IMR-90 (cell line): ENCODE measurements around the gene LOXL4. TPM values are rescaled to one million over a fixed set of nuclear protein-coding genes. Genes with fewer than 3 reads are reported as not detected.

Experiments used
- ATAC-seq: fragments of 200-7000 bp; cut with Tn5 transposase; 2 replicates; pipeline ENCODE4 v1.9.1; 2020; ENCODE audit warnings: low read depth, mild to moderate bottlenecking, moderate library complexity
- BruUV-seq: library from RNA; stranded (reverse); fragments of 400-500 nt; replicated peaks from 2 replicates; lab custom pipeline; 2021; lab: Mats Ljungman, UMichigan
- CTCF ChIA-PET: fragments of 300-600 bp; formaldehyde crosslinking; extraction: SDS; loops from one replicate; lab custom pipeline; 2021; ENCODE audit warnings: antibody characterized with exemption; lab: Yijun Ruan, JAX
- POLR2A ChIA-PET: fragments of 300-600 bp; sonication (Branson Sonifier 250); formaldehyde crosslinking; loops from one replicate; lab custom pipeline; 2022; ENCODE audit warnings: antibody characterized with exemption; ENCODE audit not compliant: unreplicated experiment; lab: Charles Lee
- DNase-seq: peaks from one replicate; pipeline ENCODE4 v3.0.0; 2013
- H2AFZ ChIP-seq: replicated peaks from 2 replicates; pipeline ENCODE3; 2013; ENCODE audit warnings: low read length, mild to moderate bottlenecking; ENCODE audit not compliant: poor library complexity
- H2AK5ac ChIP-seq: 2 replicates; pipeline ENCODE4 v1.6.1; 2013; ENCODE audit warnings: low read depth, low read length, inconsistent platforms
- H2AK9ac ChIP-seq: replicated peaks from 2 replicates; pipeline ENCODE3; 2013; ENCODE audit warnings: mild to moderate bottlenecking, low read depth, low read length, moderate library complexity; ENCODE audit not compliant: poor library complexity
- H2BK120ac ChIP-seq: 2 replicates; pipeline ENCODE4 v1.6.1; 2013; ENCODE audit warnings: low read depth, low read length, inconsistent platforms
- H2BK15ac ChIP-seq: 3 replicates; pipeline ENCODE4 v1.6.1; 2013; ENCODE audit warnings: low read depth, low read length, inconsistent platforms
- H2BK20ac ChIP-seq: 2 replicates; pipeline ENCODE4 v1.6.1; 2013; ENCODE audit warnings: low read depth, mild to moderate bottlenecking, inconsistent platforms, low read length, moderate library complexity
- H2BK5ac ChIP-seq: 2 replicates; pipeline ENCODE4 v1.6.1; 2013; ENCODE audit warnings: mild to moderate bottlenecking, low read depth, low read length, inconsistent platforms; ENCODE audit not compliant: poor library complexity, severe bottlenecking
- H3K14ac ChIP-seq: replicated peaks from 2 replicates; pipeline ENCODE4 v1.6.1; 2013; ENCODE audit warnings: low read depth, low read length, inconsistent platforms
- H3K18ac ChIP-seq: 2 replicates; pipeline ENCODE4 v1.6.1; 2013; ENCODE audit warnings: low read depth, low read length, control low read depth
- H3K23ac ChIP-seq: 2 replicates; pipeline ENCODE4 v1.6.1; 2013; ENCODE audit warnings: low read depth, low read length, inconsistent platforms
- H3K27ac ChIP-seq: 2 replicates; pipeline ENCODE4 v1.5.1; 2013; ENCODE audit warnings: mild to moderate bottlenecking, control low read depth, low read length; ENCODE audit not compliant: insufficient read depth
- H3K27me3 ChIP-seq: 2 replicates; pipeline ENCODE4 v1.6.1; 2013; ENCODE audit warnings: low read length; ENCODE audit not compliant: control insufficient read depth, insufficient read depth
- H3K36me3 ChIP-seq: 2 replicates; pipeline ENCODE4 v1.6.1; 2013; ENCODE audit warnings: low read length, mixed read lengths; ENCODE audit not compliant: control insufficient read depth, insufficient read depth
- H3K4ac ChIP-seq: 2 replicates; pipeline ENCODE4 v1.6.1; 2013; ENCODE audit warnings: low read depth, low read length, inconsistent platforms
- H3K4me1 ChIP-seq: 2 replicates; pipeline ENCODE4 v1.6.1; 2013; ENCODE audit warnings: low read length, mixed read lengths; ENCODE audit not compliant: control insufficient read depth, insufficient read depth
- H3K4me2 ChIP-seq: 2 replicates; pipeline ENCODE4 v1.6.1; 2013; ENCODE audit warnings: low read depth, mild to moderate bottlenecking, control low read depth, low read length, moderate library complexity
- H3K4me3 ChIP-seq: 2 replicates; pipeline ENCODE4 v1.5.1; 2013; ENCODE audit warnings: low read depth, mild to moderate bottlenecking, control low read depth, low read length, moderate library complexity; ENCODE audit not compliant: insufficient read depth
- H3K56ac ChIP-seq: 2 replicates; pipeline ENCODE4 v1.6.1; 2013; ENCODE audit warnings: low read length, inconsistent platforms; ENCODE audit not compliant: insufficient read depth; ENCODE audit errors: extremely low read depth
- H3K79me1 ChIP-seq, 2 experiments: 2 replicates each; pipeline ENCODE4 v1.6.1; 2013; ENCODE audit warnings: low read length in 2 of 2, inconsistent platforms in 1 of 2, low read depth in 1 of 2
- H3K9ac ChIP-seq: 2 replicates; pipeline ENCODE4 v1.6.1; 2013; ENCODE audit warnings: low read depth, low read length, control low read depth
- H3K9me1 ChIP-seq: 2 replicates; pipeline ENCODE4 v1.6.1; 2013; ENCODE audit warnings: low read length, inconsistent platforms; ENCODE audit not compliant: insufficient read depth
- H3K9me3 ChIP-seq: 2 replicates; pipeline ENCODE4 v1.6.1; 2013; ENCODE audit warnings: low read length; ENCODE audit not compliant: control insufficient read depth, insufficient read depth
- H4K20me1 ChIP-seq: 2 replicates; pipeline ENCODE4 v1.6.1; 2013; ENCODE audit warnings: low read length, inconsistent platforms; ENCODE audit not compliant: insufficient read depth
- H4K5ac ChIP-seq: 2 replicates; pipeline ENCODE4 v1.6.1; 2013; ENCODE audit warnings: mild to moderate bottlenecking, low read depth, low read length, control low read depth
- H4K8ac ChIP-seq, 2 experiments: 2 replicates each; pipeline ENCODE4 v1.6.1; 2013; ENCODE audit warnings: low read depth in 2 of 2, low read length in 2 of 2, control low read depth in 1 of 2, inconsistent platforms in 1 of 2
- H4K91ac ChIP-seq: 2 replicates; pipeline ENCODE4 v1.6.1; 2013; ENCODE audit warnings: low read depth, low read length, inconsistent platforms; ENCODE audit not compliant: insufficient read depth
- BHLHE40 ChIP-seq: fragments of 150-350 bp; IDR thresholded peaks from 2 replicates; pipeline ENCODE4 v1.6.1; 2016; ENCODE audit warnings: mild to moderate bottlenecking, low read depth, low read length
- CEBPB ChIP-seq: IDR thresholded peaks from 2 replicates; pipeline ENCODE4 v1.6.1; 2012; ENCODE audit warnings: low read depth, low read length, improper control_type of control experiment
- FOS ChIP-seq: fragments of 150-350 bp; IDR thresholded peaks from 2 replicates; pipeline ENCODE4 v1.6.1; 2016; ENCODE audit warnings: low read depth, low read length
- MAFK ChIP-seq: IDR thresholded peaks from 2 replicates; pipeline ENCODE4 v1.6.1; 2012; ENCODE audit warnings: low read depth, low read length, improper control_type of control experiment
- MAZ ChIP-seq: IDR thresholded peaks from 2 replicates; pipeline ENCODE4 v1.6.1; 2012; ENCODE audit warnings: low read depth, mild to moderate bottlenecking, low read length, improper control_type of control experiment, moderate library complexity, borderline replicate concordance
- NFE2L2 ChIP-seq: fragments of 150-350 bp; IDR thresholded peaks from 2 replicates; pipeline ENCODE4 v1.6.1; 2016; ENCODE audit warnings: low read depth, mild to moderate bottlenecking, low read length
- RAD21 ChIP-seq: IDR thresholded peaks from 2 replicates; pipeline ENCODE4 v1.6.1; 2012; ENCODE audit warnings: low read length, improper control_type of control experiment
- RCOR1 ChIP-seq: IDR thresholded peaks from 2 replicates; pipeline ENCODE4 v1.6.1; 2012; ENCODE audit warnings: mild to moderate bottlenecking, low read length, improper control_type of control experiment; ENCODE audit not compliant: insufficient replicate concordance
- RFX5 ChIP-seq: IDR thresholded peaks from 2 replicates; pipeline ENCODE4 v1.8.0; 2012; ENCODE audit warnings: low read depth, mild to moderate bottlenecking, low read length, moderate library complexity
- SMC3 ChIP-seq: fragments of 150-350 bp; IDR thresholded peaks from 2 replicates; pipeline ENCODE4 v1.6.1; 2016; ENCODE audit warnings: low read depth, mild to moderate bottlenecking, antibody characterized with exemption, low read length, moderate library complexity
- WGBS, 2 experiments: methylation state at CpG; one replicate each; pipeline versions ENCODE4 v1.1.5 to v1.1.7; 2013; ENCODE audit warnings: missing lambda C conversion rate in 2 of 2; ENCODE audit not compliant: insufficient read length in 1 of 2; ENCODE audit errors: extremely low coverage in 2 of 2; 5-methylcytosine and 5-hydroxymethylcytosine counted together
- dilution Hi-C: fragments of 300-500 bp; cut with HindIII; formaldehyde crosslinking; loops from one replicate; pipeline ENCODE4 v1.14.3; 2018; ENCODE audit warnings: low sequenced_read_pairs; ENCODE audit not compliant: unreplicated experiment
- in situ Hi-C: fragments of 300-500 bp; cut with MboI; formaldehyde crosslinking; loops from 3 replicates; pipeline ENCODE4 v1.14.3; 2019; ENCODE audit warnings: low sequenced_read_pairs, inconsistent platforms, mixed read lengths
- intact Hi-C: fragments of 100-400 bp; cut with micrococcal nuclease; formaldehyde crosslinking; loops from 2 replicates; pipeline ENCODE4 v1.10.0; 2022
- polyA plus RNA-seq, 3 experiments: library from polyadenylated mRNA; depleted of rRNA; stranded (reverse); fragments of >200 nt; gene quantifications; 2 replicates each; pipeline ENCODE4 v1.2.3, GENCODE V29; 2012; ENCODE audit warnings: low replicate concordance in 1 of 3
- total RNA-seq: library from RNA; depleted of rRNA; stranded (reverse); fragments of >200 nt; gene quantifications from 2 replicates; pipeline ENCODE4 v1.2.3, GENCODE V29; 2012
- TF ChIP-seq, protein P1 (sequence below): fragments of 150-350 bp; IDR thresholded peaks from 2 replicates; pipeline ENCODE4 v1.6.1; 2017; ENCODE audit warnings: mild to moderate bottlenecking, antibody characterized with exemption, low read length, low read depth
- TF ChIP-seq, protein P2 (sequence below): fragments of 150-350 bp; IDR thresholded peaks from 2 replicates; pipeline ENCODE4 v1.6.1; 2016; ENCODE audit warnings: low read depth, mild to moderate bottlenecking, low read length, moderate library complexity, borderline replicate concordance
- TF ChIP-seq, protein P3 (sequence below): conservative IDR thresholded peaks from 2 replicates; pipeline ENCODE4 v1.5.1; 2012; ENCODE audit warnings: mild to moderate bottlenecking, low read depth, low read length, improper control_type of control experiment

LOXL4 gene
- total and polyA plus RNA-seq, 2 of the 4 experiments (the other 2 are of a cell fraction), result 20.8 to 26.7 TPM

DNA sequence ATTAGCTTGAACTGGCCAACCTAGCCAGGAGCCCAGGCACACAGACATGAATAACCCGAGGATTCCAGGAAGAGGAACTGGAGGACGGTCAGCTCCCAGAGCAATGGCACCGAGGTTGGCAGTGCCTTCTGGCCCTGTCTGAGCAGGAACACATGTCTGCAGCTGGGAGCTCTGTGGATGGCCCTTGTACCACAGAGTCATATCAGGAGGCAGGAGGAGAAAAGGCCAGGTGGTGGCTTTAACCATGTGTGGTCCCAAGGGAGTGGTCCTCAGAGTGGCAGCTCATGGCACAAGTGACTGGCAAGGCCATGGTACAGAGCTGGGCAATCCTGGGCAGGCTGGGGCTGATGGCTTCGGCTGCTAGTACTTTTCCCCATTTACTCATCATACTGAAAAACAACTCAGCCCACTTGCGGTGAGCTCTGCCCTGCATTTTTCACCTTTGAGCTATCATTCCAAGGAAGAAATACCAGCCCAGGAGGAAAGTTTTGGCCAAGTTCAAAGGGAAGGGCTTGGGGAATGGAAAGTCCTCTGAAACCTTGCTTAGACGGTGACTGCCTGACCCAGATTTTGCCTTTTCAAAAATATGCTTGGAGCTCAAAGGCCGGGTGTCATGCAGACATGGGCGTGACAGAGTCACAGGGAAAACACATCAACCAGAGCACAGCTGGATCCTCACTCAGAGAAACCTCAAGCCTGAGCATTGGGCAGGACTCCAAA, 25.7 kb upstream of the LOXL4 start:
- Histone ChIP-seq H3K36me3 (no peaks in the 10 kb centered on the region), H3K23ac (no peak overlapping the region; the same call in 1 of the 2 replicates), H3K18ac (no peak overlapping the region), H4K8ac (no peak overlapping the region), H2BK20ac (no peak overlapping the region), H2AK9ac (no peak overlapping the region), H3K56ac (no peak overlapping the region), H3K4me3 (no peak overlapping the region), H3K9me3 (no peaks in the 10 kb centered on the region), H2AK5ac (no peak overlapping the region), H2BK15ac (no peak overlapping the region), H3K9me1 (no peaks in the 10 kb centered on the region), H3K14ac (no peak overlapping the region), H4K5ac (no peak overlapping the region), H2AFZ (peak overlapping the region; percentile 14), H3K4me1 (no peaks in the 10 kb centered on the region; the same call in 1 of the 2 replicates), H3K27me3 (peaks cover 36% of the 10 kb centered on the region), H3K79me1 (no peaks in the 10 kb centered on the region), H3K27ac (no peak overlapping the region), H3K4ac (no peak overlapping the region), H3K4me2 (no peak overlapping the region), H3K9ac (no peak overlapping the region), H2BK5ac (no peak overlapping the region), H2BK120ac (no peak overlapping the region), H4K91ac (no peak overlapping the region), H4K20me1 (no peaks in the 10 kb centered on the region)
- ATAC-seq (no peak), DNase-seq (no peak)
- intact Hi-C loops (no loop called here), in situ Hi-C loops (no loop called here), dilution Hi-C loops (no loop called here)
- TF ChIP-seq RCOR1 (no peak), RFX5 (no peak), RAD21 (no peak), CEBPB (no peak), MAZ (no peak), NFE2L2 (no peak), MAFK (no peak), BHLHE40 (no peak), SMC3 (no peak), FOS (no peak)
- TF ChIP-seq, protein P1, sequence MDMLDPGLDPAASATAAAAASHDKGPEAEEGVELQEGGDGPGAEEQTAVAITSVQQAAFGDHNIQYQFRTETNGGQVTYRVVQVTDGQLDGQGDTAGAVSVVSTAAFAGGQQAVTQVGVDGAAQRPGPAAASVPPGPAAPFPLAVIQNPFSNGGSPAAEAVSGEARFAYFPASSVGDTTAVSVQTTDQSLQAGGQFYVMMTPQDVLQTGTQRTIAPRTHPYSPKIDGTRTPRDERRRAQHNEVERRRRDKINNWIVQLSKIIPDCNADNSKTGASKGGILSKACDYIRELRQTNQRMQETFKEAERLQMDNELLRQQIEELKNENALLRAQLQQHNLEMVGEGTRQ, result no peak
- TF ChIP-seq, protein P2, sequence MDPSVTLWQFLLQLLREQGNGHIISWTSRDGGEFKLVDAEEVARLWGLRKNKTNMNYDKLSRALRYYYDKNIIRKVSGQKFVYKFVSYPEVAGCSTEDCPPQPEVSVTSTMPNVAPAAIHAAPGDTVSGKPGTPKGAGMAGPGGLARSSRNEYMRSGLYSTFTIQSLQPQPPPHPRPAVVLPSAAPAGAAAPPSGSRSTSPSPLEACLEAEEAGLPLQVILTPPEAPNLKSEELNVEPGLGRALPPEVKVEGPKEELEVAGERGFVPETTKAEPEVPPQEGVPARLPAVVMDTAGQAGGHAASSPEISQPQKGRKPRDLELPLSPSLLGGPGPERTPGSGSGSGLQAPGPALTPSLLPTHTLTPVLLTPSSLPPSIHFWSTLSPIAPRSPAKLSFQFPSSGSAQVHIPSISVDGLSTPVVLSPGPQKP, result no peak
- TF ChIP-seq, protein P3, sequence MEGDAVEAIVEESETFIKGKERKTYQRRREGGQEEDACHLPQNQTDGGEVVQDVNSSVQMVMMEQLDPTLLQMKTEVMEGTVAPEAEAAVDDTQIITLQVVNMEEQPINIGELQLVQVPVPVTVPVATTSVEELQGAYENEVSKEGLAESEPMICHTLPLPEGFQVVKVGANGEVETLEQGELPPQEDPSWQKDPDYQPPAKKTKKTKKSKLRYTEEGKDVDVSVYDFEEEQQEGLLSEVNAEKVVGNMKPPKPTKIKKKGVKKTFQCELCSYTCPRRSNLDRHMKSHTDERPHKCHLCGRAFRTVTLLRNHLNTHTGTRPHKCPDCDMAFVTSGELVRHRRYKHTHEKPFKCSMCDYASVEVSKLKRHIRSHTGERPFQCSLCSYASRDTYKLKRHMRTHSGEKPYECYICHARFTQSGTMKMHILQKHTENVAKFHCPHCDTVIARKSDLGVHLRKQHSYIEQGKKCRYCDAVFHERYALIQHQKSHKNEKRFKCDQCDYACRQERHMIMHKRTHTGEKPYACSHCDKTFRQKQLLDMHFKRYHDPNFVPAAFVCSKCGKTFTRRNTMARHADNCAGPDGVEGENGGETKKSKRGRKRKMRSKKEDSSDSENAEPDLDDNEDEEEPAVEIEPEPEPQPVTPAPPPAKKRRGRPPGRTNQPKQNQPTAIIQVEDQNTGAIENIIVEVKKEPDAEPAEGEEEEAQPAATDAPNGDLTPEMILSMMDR, result no peak
- WGBS, 2 experiments, result 37% methylated on average over 5 of the region's 8 CpGs; no CpG with 5 or more reads in 1 of the 2 experiments
- ChIA-PET POLR2A (no interaction called here), CTCF (interaction anchor here (1.4 to 1.6 kb wide), 2 partner anchors 16 to 50 kb away, joined by 3 to 5 read pairs; no protein-coding TSS in a partner anchor)
- no TSS peak for BruUV-seq
